Measurements from ENCODE around the gene TAGLN.

TAGLN gene

GRCh38 chr11:117229411-117229810, 30.2 kb downstream of the TAGLN start:
- no peak for TF ChIP-seq CTCF (IDR thresholded peaks at IDR 0.05; ENCODE audit: unreplicated experiment in 3 of 3)
- Mint-ChIP-seq H3K9me3 (no peaks in the 10 kb centered on the region), H3K27ac (no peak overlapping the region), H3K4me3 (peak overlapping the region; percentile 93 to 99 (median 97)), H3K4me1 (peaks cover 49% of the 10 kb centered on the region), H3K36me3 (ENCODE audit: low read depth) (peaks cover 18% of the 10 kb centered on the region), H3K27me3 (ENCODE audit: low read depth) (no peaks in the 10 kb centered on the region)

GRCh38 chr11:117229931-117230285, 30.7 kb downstream of the TAGLN start:
- Mint-ChIP-seq H3K4me3 (peak overlapping the region; percentile 93 to 99 (median 97)), H3K36me3 (ENCODE audit: low read depth) (peaks cover 18% of the 10 kb centered on the region), H3K27ac (peak overlapping the region in 1 of 3 experiments; percentile 70), H3K9me3 (no peaks in the 10 kb centered on the region), H3K4me1 (peaks cover 45% of the 10 kb centered on the region), H3K27me3 (ENCODE audit: low read depth) (no peaks in the 10 kb centered on the region)
- TF ChIP-seq CTCF (IDR thresholded peaks at IDR 0.05; ENCODE audit: unreplicated experiment in 3 of 3), result no peak

GRCh38 chr11:117230286-117230961, 31.3 kb downstream of the TAGLN start:
- Mint-ChIP-seq H3K4me1 (peaks cover 40% of the 10 kb centered on the region), H3K9me3 (no peaks in the 10 kb centered on the region), H3K4me3 (peak overlapping the region; percentile 93 to 99 (median 97)), H3K36me3 (ENCODE audit: low read depth) (peaks cover 18% of the 10 kb centered on the region), H3K27ac (peak overlapping the region in 2 of 3 experiments; percentile 9 to 71), H3K27me3 (ENCODE audit: low read depth) (no peaks in the 10 kb centered on the region)
- TF ChIP-seq CTCF (IDR thresholded peaks at IDR 0.05; ENCODE audit: unreplicated experiment in 3 of 3), result no peak

GRCh38 chr11:117230999-117231841, 32.0 kb downstream of the TAGLN start:
- H3K27me3 Mint-ChIP-seq (ENCODE audit: low read depth), result no peaks in the 10 kb centered on the region
- peak overlapping the region; percentile 93 to 99 (median 97) for H3K4me3 Mint-ChIP-seq
- peaks cover 39% of the 10 kb centered on the region for H3K4me1 Mint-ChIP-seq
- H3K9me3 Mint-ChIP-seq, result no peaks in the 10 kb centered on the region
- peaks cover 19% of the 10 kb centered on the region for H3K36me3 Mint-ChIP-seq (ENCODE audit: low read depth)
- H3K27ac Mint-ChIP-seq, result peak overlapping the region; percentile 71 to 89 (median 83)
- TF ChIP-seq CTCF (IDR thresholded peaks at IDR 0.05; ENCODE audit: unreplicated experiment in 3 of 3), result no peak

GRCh38 chr11:117231842-117232091, 32.6 kb downstream of the TAGLN start, which contains the start of gene PCSK7:
Gene PCSK7, minus strand, starts transcription at chr11:117232073. Its CDS starts 2,229 bp downstream, at chr11:117229844.
- Mint-ChIP-seq H3K27me3 (ENCODE audit: low read depth) (no peaks in the 10 kb centered on the region), H3K27ac (peak within 1 kb of the TSS; percentile 88 to 98 (median 93)), H3K9me3 (no peaks in the 10 kb centered on the region), H3K4me3 (peak within 1 kb of the TSS; percentile 97 to 99 (median 99)), H3K36me3 (ENCODE audit: low read depth) (peaks cover 19% of the 10 kb centered on the region), H3K4me1 (peaks cover 34% of the 10 kb centered on the region)
- no peak for TF ChIP-seq CTCF (IDR thresholded peaks at IDR 0.05; ENCODE audit: unreplicated experiment in 3 of 3)
